GM21528 (cell line): ENCODE results near the gene GRK6.
"Not testable (repeated sequence)": the region's sequence is repeated elsewhere in the genome, so short reads cannot be mapped to it uniquely, and the experiment has no call there.

Experiments
- ATAC-seq: cut with Tn5 transposase; IDR thresholded peaks from one replicate; pipeline ENCODE4 v1.9.1; 2021; ENCODE audit warnings: mild to moderate bottlenecking, moderate library complexity; ENCODE audit not compliant: unreplicated experiment, low FRiP score

Gene GRK6

GRCh38 chr5:177482359-177482795 is 55.9 kb downstream of the GRK6 start:
- no peak for ATAC-seq

DNA sequence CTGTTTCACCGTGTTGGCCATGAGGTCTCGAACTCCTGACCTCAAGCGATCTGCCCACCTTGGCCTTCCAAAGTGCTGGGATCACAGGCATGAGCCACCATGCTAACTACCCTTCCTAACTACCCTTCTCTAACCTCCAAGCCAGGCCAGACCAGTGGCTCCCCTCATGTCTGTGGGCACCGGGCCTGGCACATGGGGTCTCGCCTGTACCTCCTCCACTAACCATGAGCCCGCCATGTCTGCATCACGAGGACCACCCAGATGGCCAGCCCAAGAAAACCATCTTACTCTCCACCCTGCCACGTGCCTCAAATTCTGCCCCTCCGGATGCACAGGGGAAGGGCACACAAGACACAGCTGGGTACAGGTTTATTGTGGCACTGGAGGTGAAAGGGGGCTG is 56.6 kb downstream of the GRK6 start:
- ATAC-seq, result no peak

DNA sequence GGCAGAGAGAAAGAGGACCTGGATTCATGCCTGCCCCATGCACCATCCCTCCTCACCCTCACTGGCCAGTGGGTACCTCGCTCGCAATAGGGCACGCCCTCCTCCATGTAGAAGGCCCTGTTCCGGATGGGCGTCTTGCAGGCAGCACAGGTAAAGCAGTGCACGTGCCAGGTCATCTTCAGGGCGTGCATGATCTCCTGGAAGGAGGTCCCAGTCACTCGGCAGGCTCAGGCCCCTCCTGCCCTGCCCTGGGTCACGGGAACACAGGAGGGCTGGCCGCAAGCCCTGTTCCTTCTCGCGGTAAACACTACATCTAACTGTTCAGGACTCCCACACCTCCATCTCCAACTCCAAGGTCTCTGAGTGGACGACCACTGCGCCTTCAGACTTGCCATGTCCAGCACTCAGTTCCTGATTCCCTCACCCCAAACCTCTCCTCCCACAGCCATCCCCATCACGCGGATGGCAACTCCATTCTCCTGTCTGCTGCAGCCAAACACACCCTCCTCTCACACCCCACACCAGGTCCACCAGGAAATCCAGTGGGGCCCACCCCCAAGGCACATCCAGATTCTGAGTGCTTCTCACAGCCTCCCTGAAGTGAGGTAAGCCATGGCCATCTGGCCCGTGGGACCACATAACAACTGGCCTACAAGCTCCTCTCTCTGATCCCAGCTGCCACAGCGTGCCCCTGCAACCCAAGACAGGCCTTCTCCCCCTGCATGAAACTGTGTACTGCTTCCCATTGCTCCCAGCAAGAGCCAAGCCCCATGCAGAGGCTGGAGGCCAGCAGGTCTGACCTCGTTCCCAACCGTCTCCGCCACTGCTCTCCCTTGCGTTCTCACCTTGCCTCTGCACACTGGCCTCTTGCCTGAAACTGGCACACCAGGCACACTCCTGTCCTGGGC is 57.8 kb downstream of the GRK6 start:
- no peak for ATAC-seq

DNA sequence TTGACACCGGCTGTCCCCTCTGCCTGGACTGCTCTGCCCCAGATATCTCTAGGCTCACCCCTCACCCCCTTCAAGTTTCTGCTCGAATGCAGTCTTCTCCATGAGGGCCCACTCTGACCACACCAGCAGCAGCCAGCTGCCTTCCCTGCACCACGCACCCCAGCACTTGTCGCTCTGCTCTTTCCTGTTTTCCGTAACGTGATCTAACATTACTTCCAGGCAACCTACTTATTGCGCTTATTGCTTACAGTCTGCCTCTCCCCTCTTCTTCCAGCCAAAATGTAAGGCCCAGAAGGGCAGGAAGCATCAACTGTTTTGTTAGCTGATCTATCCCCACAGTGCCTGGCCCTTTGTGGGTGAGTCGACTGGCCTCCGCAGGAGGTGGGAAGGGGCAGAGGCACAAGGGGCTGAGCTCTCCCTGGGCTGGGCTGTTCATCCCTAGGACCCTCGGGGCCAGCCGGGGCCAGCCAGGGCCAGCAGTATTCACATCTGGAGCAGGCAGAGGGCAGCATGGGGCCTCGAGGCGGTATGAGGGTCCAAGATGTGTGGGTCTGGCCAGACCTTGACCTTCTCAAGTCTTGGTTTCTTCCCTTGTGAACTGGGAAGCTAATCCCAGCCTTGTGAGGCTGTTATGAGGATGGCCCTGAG is 58.5 kb downstream of the GRK6 start:
- no peak for ATAC-seq

DNA sequence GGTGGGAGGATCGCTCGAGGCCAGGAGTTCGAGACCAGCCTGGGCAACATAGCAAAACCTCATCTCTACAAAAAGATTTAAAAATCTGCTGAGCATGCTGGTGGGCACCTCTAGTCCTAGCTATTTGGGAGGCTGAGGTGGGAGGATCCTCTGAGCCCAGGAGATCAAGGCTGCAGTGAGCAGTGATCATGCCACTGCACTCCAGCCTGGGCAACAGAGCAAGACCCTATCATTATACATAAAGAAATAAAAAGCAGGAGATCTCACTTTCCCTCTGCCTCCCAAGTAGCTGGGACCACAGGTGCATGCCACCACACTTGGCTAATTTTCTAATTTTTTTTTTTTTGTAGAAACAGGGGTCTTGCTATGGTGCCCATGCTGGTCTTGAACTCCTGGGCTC is 59.3 kb downstream of the GRK6 start:
- not testable (repeated sequence) for ATAC-seq

- ATAC-seq, result no peak
Observed at GRCh38 chr5:177486256-177486655, 59.8 kb downstream of the GRK6 start.

- no peak for ATAC-seq
Observed at GRCh38 chr5:177487144-177487543, 60.7 kb downstream of the GRK6 start.

DNA sequence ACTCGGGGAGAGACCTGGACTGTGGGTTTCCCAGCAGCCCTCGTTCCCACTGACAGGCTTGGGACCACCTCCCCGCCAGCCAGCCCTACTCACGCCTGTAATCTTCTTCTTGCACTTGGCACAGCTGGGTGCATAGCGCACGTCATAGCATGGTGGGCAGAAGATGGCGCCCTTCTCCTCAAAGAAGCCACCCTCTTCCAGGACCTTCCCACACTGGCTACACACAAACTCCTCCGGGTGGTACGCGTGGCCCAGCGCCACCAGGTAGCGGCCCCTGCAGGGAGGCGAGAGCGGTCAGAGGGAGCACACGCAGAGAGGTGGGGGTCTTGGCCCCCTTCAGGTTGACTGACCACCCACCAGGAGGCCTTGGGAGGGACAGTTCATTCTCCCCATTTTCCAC is 61.5 kb downstream of the GRK6 start:
- no peak for ATAC-seq

DNA sequence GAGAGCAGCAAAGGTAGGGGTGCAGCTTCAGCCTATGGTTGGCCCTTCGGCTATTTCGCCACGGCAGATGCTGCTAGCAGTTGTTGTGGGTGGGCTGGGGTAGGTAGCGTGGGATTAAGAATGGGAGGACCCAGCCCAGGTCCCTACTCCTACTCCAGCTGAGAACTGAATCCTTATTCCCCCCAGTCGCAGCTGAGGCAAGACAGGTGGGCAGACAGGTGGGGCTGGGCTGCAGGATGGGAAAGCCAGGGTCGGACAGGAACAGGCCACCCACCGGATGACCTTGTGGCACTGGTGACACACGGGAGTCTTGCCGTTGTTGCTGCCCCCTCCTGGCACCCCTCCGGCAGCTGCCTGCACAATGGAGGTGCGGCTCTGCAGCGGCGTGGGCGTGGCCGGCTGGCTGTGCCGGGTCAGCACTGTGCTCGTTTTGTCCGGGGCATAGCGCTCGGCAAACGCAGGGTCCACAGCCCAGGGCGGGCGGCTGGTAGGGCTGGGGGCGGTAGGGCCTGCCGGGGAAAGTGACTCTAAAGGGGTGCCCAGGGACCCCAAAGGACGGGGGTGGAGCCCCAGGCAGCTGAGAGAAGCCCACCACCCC is 62.7 kb downstream of the GRK6 start:
- ATAC-seq, result no peak

GRCh38 chr5:177490311-177490991 is 64.0 kb downstream of the GRK6 start:
- no peak for ATAC-seq

GRCh38 chr5:177490992-177491391 is 64.5 kb downstream of the GRK6 start:
- ATAC-seq, result no peak

- no peak for ATAC-seq
Observed at GRCh38 chr5:177491429-177491945, 65.0 kb downstream of the GRK6 start.

- no peak for ATAC-seq
Observed at GRCh38 chr5:177491983-177492746, 65.7 kb downstream of the GRK6 start.
